NCI-H446 treated with DMSO at 0.1 percent for 48 hours (cell line): ENCODE measurements around the gene XPC.

Experiments
- DNase-seq: peaks from one replicate; lab custom pipeline; 2025; lab: John Stamatoyannopoulos, UW

The XPC gene

GRCh38 chr3:14208168-14208567, 29.8 kb upstream of the XPC start:
- DNase-seq = no peak

GRCh38 chr3:14206548-14207177, 28.3 kb upstream of the XPC start:
- DNase-seq = no peak

DNA sequence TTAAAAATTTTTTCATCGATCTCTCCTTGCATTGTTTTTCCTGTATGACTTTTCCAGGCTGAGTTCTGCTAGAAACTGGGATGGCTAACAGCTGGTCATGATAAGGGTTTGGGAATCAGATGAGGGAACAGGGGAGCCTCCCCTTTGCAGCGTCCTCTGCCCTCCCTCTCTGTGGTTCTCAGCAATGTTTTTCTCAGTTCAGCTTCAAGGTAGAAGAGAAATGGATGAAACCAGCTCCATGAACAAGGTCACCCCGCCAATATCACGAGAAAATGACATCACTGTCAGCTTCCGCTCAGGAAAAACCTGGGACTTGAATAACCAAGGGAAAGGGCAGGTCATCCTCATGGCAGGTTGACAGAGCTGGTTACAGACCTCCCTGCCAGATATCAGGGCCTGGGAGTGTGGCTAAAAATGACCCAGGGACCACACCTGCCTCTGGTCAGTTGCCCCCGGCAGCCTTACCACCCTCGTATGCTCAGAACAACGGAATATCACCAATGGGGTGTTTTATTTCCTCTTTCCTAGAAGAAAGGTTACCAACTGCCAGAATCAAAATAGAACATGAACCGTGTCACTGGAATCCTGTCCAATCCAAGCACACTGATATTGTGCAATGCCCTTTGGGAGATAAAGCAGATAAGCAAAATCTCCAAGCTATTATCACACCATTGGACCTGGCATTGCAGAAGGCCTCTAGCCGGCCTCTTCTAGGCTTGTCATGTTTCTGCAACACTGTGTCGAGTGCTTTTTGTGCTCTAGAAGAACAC, 26.3 kb upstream of the XPC start:
- no peak for DNase-seq

GRCh38 chr3:14203521-14204079, 25.2 kb upstream of the XPC start:
- DNase-seq = peak; percentile 6

DNA sequence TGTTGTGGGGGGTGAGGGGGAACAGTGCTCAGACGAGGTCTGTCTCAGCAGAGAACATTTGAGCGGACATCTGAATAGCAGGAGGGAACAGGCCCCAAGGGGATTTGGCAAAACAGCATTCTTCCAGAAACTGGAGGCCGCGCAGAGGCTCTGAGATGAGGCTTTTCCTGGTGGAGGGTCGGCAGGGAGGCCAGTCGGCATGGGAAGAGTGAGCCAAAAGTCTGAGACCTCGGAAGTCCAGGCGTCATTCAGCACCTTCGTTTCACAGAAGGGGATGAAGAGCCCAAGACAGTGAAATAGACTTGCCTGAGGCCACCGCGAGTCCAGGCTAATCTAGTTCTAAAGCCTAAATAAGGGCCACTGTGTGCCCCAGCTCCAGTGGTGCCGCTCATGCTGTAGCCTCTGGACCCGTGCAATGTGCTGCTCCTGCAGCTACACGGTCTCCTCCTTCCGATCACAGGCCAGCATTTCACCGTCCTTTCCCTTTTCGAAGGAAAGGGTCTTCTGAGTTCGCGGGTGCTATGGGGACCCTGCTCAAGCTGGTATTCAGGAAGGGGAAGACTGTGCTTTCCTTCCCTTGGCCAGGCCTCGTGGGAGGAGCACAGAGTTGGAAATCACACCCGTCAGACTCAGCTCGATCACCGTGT, 24.6 kb upstream of the XPC start:
- DNase-seq = no peak

DNA sequence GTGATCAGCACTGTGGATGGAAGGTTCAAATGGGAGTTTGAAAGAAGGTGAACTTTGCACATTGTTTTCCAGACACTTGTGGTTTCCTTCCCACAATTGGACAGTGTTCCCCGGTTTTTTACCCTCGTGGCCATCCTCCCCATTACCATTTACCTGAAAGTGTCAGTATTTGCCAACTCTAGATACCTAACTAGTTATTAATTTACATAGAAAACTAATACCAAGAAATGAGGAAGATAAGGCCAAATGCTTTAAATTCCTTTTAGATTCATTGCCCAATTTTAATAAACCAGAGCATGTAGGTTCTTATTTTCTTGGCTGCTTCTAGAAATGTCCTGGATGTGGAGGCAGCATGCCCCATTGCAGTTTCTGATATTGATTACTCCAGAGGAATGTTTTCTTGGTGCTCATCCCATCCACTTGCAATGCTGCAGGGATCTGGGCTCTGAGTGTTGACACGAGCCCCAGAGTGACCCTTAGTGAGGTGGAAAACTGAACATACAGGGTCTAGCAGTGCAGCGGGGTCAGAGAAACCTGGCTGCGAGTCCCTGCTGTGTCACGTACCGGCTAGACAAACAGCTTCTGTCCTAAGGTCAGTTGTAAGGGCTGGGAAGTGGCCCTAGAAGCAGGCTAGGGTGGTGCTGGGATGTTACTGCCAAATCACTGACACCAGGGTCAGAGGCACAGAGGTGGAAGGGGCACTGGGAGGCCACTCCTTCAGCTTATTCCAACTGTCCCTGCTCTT, 23.7 kb upstream of the XPC start:
- DNase-seq = no peak

DNA sequence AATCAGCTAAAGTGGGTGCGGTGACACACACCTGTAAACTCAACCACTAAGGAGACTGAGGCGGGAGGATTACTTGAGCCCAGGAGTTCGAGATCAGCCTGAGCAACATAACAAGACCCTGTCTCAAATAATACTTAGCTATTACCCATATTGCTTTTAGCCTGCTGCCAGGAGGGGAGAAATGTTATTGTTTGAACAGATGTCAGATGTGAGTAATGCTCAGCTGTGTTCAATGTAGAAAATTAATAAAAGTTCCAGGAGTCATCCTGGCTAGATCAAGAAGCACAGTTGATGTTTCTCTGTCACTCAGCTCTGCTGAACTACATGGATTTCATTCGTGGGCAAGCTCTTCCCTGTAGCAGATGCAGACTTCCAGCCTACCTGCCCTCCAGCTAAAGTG, 22.4 kb upstream of the XPC start:
- DNase-seq = no peak

- DNase-seq = no peak
Observed at GRCh38 chr3:14200276-14200675, 21.9 kb upstream of the XPC start.

DNA sequence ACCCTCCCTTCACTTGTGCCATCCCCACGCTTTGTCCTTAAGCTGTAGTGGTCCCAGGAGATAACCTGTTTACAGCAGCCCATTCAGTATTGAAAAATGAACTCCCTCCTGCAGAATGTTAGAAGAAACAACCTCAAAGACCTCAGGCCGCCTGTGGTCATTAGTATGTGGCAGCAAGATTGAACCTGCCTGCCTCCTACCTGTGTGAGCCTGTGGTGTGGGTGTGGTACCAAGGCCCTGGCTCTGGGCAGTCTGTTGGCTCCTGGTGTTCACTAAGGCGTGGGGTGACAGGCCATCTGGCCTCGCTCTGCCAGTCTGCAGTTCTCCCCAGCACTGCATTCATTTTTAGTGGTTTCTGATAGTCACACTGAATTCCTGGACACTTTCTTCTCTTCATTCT, 21.2 kb upstream of the XPC start:
- DNase-seq = no peak

DNA sequence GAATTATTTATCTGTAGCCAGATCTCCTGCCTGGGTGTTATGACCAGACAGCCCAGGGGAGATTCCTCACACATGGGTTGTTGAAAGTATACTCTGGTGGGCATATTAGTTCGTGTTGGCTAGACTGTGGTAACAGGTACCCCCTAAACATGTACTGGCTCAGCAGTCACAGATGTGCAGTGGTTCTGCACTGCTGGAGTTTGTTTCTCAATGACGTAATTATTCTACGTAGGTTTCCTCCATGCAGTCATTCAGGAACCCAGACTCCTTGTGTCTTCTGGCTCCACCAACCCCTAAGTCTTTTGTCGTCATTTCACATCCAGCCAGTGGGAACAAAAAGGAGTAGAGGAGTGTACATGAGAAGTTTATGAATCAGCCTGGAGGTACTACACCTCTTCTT, 16.5 kb upstream of the XPC start:
- no peak for DNase-seq

GRCh38 chr3:14188041-14188754, 9.8 kb upstream of the XPC start:
- no peak for DNase-seq

GRCh38 chr3:14186854-14187458, 8.6 kb upstream of the XPC start:
- DNase-seq = no peak

- DNase-seq = no peak
Observed at GRCh38 chr3:14183015-14183577, 4.7 kb upstream of the XPC start.

- no peak for DNase-seq
Observed at GRCh38 chr3:14181253-14181652, 2.9 kb upstream of the XPC start.

DNA sequence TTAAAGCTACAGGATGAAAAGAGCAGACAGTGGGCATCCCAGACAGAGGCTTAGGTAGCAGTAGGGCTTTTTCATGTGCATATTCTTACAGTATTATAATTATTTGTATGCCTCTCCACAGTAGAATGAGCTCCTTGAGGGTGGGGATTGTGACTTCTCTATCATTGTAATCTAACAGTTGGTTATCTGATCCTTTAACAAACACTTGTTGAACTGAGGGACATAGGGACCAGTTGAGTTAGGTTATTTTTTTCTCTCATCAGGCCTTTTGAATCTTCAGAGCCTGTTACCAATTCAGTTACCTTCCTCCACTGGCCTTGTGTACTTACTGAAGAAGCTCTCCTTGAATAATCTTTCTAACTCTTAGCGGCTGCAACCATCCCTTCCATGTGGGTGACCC, 1.4 kb upstream of the XPC start:
- no peak for DNase-seq

GRCh38 chr3:14179114-14179465, 689 bp upstream of the XPC start:
- no peak for DNase-seq

DNA sequence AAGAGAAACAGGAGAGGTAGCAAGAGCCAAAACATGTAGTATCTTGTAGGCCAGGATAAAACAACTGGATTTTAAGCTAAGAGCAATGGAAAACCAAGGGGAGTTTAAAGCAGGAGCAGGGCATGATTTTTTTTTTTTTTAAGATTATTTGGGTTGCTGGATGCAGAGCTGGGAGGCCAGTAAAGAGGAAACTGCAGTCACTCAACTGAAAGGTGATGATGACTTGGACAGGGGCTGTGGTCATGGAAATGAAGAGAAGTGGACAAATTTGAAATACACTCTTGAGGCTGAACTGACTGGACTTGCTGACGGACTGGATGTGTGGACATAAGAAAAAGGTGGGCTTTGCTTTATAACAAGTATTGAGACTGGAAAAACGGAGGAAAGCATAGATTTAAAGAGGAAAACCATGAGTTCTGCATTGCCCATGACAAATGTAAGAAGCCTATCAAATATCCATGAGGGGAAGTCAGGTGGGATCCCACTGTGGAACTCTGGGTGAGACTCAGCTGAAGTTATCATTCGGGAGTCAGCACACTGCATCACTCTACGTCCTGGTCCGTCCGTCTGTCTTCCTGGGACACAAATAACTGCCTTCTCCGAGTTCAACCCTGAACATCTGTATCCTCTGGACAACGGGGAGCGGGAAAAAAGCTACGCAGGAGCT, 688 bp downstream of the XPC start:
- no peak for DNase-seq

GRCh38 chr3:14175383-14176037, 2.9 kb downstream of the XPC start:
- no peak for DNase-seq

GRCh38 chr3:14174483-14174882, 3.9 kb downstream of the XPC start:
- no peak for DNase-seq

- DNase-seq = no peak
Observed at GRCh38 chr3:14172496-14172895, 5.9 kb downstream of the XPC start.
